Endothelial cell of umbilical vein (primary cell): ENCODE results near the gene SOAT1.

ENCODE experiments used
- CTCF ChIP-seq, 2 donors: IDR thresholded peaks; 1 replicate in 1 of 2; 2 replicates in 1 of 2; pipeline ENCODE4 v1.5.1; 2011; ENCODE audit warnings: low read length in 2 of 2, mild to moderate bottlenecking in 2 of 2, moderate library complexity in 2 of 2, control low read depth in 1 of 2, inconsistent platforms in 1 of 2, low read depth in 1 of 2; ENCODE audit not compliant: insufficient read depth in 1 of 2; ENCODE audit errors: extremely low read depth in 1 of 2
- EZH2 ChIP-seq: IDR thresholded peaks from 2 replicates; pipeline ENCODE4 v1.6.1; 2012; ENCODE audit warnings: borderline replicate concordance, low read depth, mild to moderate bottlenecking, moderate library complexity, low read length, inconsistent platforms; ENCODE audit not compliant: severe bottlenecking
- GATA2 ChIP-seq: IDR thresholded peaks from 2 replicates; pipeline ENCODE4 v1.7.0; 2011; ENCODE audit warnings: low read depth, mild to moderate bottlenecking, moderate library complexity, mixed read lengths, low read length; ENCODE audit not compliant: insufficient read length, insufficient read depth
- JUN ChIP-seq: IDR thresholded peaks from 2 replicates; pipeline ENCODE4 v1.6.1; 2011; ENCODE audit warnings: borderline replicate concordance, low read depth; ENCODE audit not compliant: insufficient read length, insufficient read depth
- MAX ChIP-seq: IDR thresholded peaks from 2 replicates; pipeline ENCODE4 v1.6.1; 2011; ENCODE audit not compliant: insufficient read depth, insufficient read length
- POLR2A ChIP-seq: IDR thresholded peaks from 2 replicates; pipeline ENCODE4 v1.6.1; 2012; ENCODE audit warnings: low read depth, mild to moderate bottlenecking, control low read depth, low read length
- POLR2AphosphoS5 ChIP-seq: IDR thresholded peaks from 2 replicates; pipeline ENCODE4 v1.6.1; 2012; ENCODE audit warnings: low read depth, mild to moderate bottlenecking, control low read depth, low read length, moderate library complexity; ENCODE audit not compliant: insufficient read depth

GRCh38 chr1:179352236-179352635, 58.6 kb downstream of the SOAT1 start:
- TF ChIP-seq CTCF (IDR thresholded peaks at IDR 0.05; ENCODE audit: extremely low read depth in 1 of 2, insufficient read depth in 1 of 2, low read depth in 1 of 2, low read length in 2 of 2) (no peak), GATA2 (no peak), JUN (no peak), POLR2AphosphoS5 (no peak), EZH2 (no peak), POLR2A (no peak), MAX (no peak)
